ENCODE results near the gene KLHDC4.

The KLHDC4 gene

DNA sequence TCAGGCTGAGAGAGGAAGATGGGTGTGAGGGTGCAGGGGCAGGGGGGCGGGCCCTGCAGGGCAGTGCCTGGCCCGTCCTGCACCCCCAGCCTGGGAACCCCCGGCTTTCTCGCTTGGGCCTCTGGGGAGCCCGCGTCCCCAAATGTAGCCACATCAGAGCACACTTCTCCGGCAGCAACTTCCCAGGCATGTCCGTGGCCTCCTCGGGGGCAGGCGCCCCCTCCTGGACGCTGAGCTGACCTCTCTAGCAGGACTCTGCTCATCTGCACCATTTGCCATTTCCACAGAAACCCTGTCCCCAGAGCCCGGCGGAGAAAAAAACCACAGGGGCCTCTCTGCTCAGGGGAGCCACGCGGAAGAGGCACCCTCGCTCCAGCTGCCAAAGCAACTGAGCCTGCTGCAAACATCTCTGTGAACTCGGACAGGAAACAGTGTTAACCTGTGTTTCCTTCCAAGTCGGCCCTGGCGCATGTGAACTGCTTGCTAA, 63.4 kb downstream of the KLHDC4 start:
- Histone ChIP-seq H3K27me3 (ENCODE audit: control insufficient read depth in 5 of 5, insufficient read depth in 4 of 5, low read length in 5 of 5) (no peaks in the 10 kb centered on the region), H3K9ac (ENCODE audit: low read length in 5 of 5) (no peak overlapping the region), H3K9me3 (ENCODE audit: control insufficient read depth in 5 of 5, low read length in 5 of 5) (no peaks in the 10 kb centered on the region), H3K36me3 (ENCODE audit: control insufficient read depth in 5 of 5, insufficient read depth in 5 of 5, low read length in 5 of 5) (peaks cover 0 to 65% (median 34%) of the 10 kb centered on the region in 5 donors), H3K27ac (ENCODE audit: low read depth, low read length) (no peak overlapping the region), H3K4me3 (ENCODE audit: low read depth in 1 of 5, low read length in 5 of 5) (no peak overlapping the region), H3K4me1 (ENCODE audit: control insufficient read depth in 5 of 5, insufficient read depth in 5 of 5, low read length in 5 of 5) (peaks cover 0 to 4% (median 0%) of the 10 kb centered on the region in 5 donors)

DNA sequence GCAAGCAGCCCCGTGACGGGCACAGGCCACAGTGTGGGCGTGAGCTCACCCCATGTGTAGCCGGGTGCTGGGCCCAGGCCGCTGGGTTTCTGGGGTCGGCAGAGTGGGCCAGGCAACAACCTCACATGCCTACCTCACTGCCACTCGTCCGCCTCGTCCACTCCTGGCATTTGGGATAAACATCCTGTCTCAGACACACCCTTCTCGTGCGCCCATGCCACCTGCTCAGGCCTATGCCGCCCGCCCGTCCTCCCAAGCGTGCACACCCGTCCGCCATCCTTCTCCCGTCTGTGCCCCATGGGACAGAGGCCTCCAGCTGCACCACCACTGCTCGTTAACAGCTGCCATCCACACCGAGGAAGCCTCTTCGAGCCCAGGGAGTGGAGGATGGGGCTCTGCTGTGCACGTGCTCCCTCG, 64.3 kb downstream of the KLHDC4 start:
- H3K27ac ChIP-seq (ENCODE audit: low read depth, low read length): no peak overlapping the region
- no peak overlapping the region for H3K4me3 ChIP-seq (ENCODE audit: low read depth in 1 of 5, low read length in 5 of 5)
- H3K36me3 ChIP-seq (ENCODE audit: control insufficient read depth in 5 of 5, insufficient read depth in 5 of 5, low read length in 5 of 5): peaks cover 0 to 58% (median 34%) of the 10 kb centered on the region in 5 donors
- H3K27me3 ChIP-seq (ENCODE audit: control insufficient read depth in 5 of 5, insufficient read depth in 4 of 5, low read length in 5 of 5): no peaks in the 10 kb centered on the region
- H3K9me3 ChIP-seq (ENCODE audit: control insufficient read depth in 5 of 5, low read length in 5 of 5): no peaks in the 10 kb centered on the region
- no peak overlapping the region for H3K9ac ChIP-seq (ENCODE audit: low read length in 5 of 5)
- H3K4me1 ChIP-seq (ENCODE audit: control insufficient read depth in 5 of 5, insufficient read depth in 5 of 5, low read length in 5 of 5): peaks cover 0 to 4% (median 0%) of the 10 kb centered on the region in 5 donors

DNA sequence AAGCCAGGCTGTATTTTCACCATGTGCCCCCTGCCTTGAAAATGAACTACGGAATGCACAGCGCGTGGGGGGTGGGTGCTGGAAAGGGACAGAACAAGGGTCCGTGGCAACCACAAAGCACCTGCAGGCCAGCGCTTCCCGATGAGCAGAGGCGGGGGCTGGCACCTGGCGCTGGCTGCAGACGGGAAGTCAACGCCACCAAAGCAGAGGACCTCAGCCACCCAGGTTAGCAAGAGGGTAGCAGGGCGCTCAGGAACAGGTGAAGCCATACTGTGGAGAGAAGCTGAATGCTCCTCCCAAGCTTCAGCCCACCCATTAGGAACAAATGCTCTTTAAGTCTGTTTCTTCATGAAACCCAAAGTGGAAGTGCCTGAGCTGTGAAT, 64.7 kb downstream of the KLHDC4 start:
- Histone ChIP-seq H3K4me3 (ENCODE audit: low read depth in 1 of 5, low read length in 5 of 5) (no peak overlapping the region), H3K9me3 (ENCODE audit: control insufficient read depth in 5 of 5, low read length in 5 of 5) (no peaks in the 10 kb centered on the region), H3K27ac (ENCODE audit: low read depth, low read length) (no peak overlapping the region), H3K9ac (ENCODE audit: low read length in 5 of 5) (no peak overlapping the region), H3K36me3 (ENCODE audit: control insufficient read depth in 5 of 5, insufficient read depth in 5 of 5, low read length in 5 of 5) (peaks cover 0 to 62% (median 38%) of the 10 kb centered on the region in 5 donors), H3K4me1 (ENCODE audit: control insufficient read depth in 5 of 5, insufficient read depth in 5 of 5, low read length in 5 of 5) (peaks cover 0 to 4% (median 0%) of the 10 kb centered on the region in 5 donors), H3K27me3 (ENCODE audit: control insufficient read depth in 5 of 5, insufficient read depth in 4 of 5, low read length in 5 of 5) (no peaks in the 10 kb centered on the region)

DNA sequence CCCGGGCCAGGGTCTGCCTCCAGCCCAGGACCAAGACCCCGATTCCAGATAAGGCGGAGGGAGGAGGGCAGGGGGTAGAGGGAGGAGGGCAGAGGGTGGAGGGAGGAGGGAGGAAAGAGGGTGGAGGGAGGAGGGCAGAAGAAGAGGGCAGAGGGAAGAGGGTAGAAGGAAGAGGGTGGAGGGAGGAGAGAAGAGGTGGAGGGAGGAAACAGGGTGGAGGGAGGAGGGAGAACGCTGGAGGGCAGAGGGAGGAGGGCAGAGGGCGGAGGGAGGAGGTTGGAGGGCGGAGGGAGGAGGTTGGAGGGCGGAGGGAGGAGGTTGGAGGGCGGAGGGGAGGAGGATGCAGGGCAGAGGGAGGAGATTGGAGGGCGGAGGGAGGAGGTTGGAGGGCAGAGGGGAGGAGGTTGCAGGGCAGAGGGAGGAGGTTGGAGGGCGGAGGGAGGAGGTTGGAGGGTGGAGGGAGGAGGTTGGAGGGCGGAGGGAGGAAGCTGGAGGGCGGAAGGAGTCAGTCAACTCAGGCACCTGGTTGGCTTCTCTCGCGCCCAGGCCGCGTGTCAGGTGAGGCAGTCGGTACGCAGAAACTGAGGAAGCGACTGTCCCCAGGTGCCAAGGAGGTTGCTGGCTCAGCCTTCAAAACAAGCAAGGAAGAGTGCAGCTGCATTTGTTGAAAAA, 65.2 kb downstream of the KLHDC4 start:
- Histone ChIP-seq H3K4me3 (ENCODE audit: low read depth in 1 of 5, low read length in 5 of 5) (no peak overlapping the region), H3K4me1 (ENCODE audit: control insufficient read depth in 5 of 5, insufficient read depth in 5 of 5, low read length in 5 of 5) (peaks cover 0 to 4% (median 0%) of the 10 kb centered on the region in 5 donors), H3K27me3 (ENCODE audit: control insufficient read depth in 5 of 5, insufficient read depth in 4 of 5, low read length in 5 of 5) (no peaks in the 10 kb centered on the region), H3K9ac (ENCODE audit: low read length in 5 of 5) (no peak overlapping the region), H3K36me3 (ENCODE audit: control insufficient read depth in 5 of 5, insufficient read depth in 5 of 5, low read length in 5 of 5) (peaks cover 0 to 67% (median 43%) of the 10 kb centered on the region in 5 donors), H3K27ac (ENCODE audit: low read depth, low read length) (no peak overlapping the region), H3K9me3 (ENCODE audit: control insufficient read depth in 5 of 5, low read length in 5 of 5) (no peaks in the 10 kb centered on the region)

DNA sequence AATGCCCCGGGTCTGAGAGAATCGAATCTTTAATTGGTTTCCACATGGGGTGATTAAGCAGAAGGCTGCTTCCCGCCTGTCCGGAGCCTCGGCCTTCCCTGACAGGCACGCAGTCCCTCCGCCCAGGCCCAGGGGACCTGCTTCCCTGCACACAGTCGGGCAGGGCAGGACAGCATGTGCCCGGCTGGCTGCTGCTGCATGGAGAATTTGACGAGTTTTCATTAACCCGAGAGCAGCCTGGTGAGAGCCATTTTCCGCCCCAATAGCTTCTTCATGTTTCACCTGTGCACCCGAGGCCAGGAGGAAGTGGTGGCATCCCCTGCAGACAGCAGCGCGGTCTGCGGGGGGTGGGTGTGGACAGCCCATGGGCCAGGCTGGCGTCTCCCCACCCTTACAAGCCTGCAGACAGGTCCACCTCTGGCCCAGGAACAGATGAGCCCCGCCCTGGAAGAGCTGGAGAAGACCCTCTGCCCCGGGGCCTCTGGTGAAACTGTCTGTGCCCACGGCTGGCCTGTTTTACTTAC, 67.0 kb downstream of the KLHDC4 start:
- no peak overlapping the region for H3K4me3 ChIP-seq (ENCODE audit: low read depth in 1 of 5, low read length in 5 of 5)
- no peaks in the 10 kb centered on the region for H3K27me3 ChIP-seq (ENCODE audit: control insufficient read depth in 5 of 5, insufficient read depth in 4 of 5, low read length in 5 of 5)
- no peak overlapping the region for H3K9ac ChIP-seq (ENCODE audit: low read length in 5 of 5)
- peaks cover 0 to 63% (median 40%) of the 10 kb centered on the region in 5 donors for H3K36me3 ChIP-seq (ENCODE audit: control insufficient read depth in 5 of 5, insufficient read depth in 5 of 5, low read length in 5 of 5)
- H3K9me3 ChIP-seq (ENCODE audit: control insufficient read depth in 5 of 5, low read length in 5 of 5): no peaks in the 10 kb centered on the region
- H3K27ac ChIP-seq (ENCODE audit: low read depth, low read length): no peak overlapping the region
- peaks cover 0 to 4% (median 0%) of the 10 kb centered on the region in 5 donors for H3K4me1 ChIP-seq (ENCODE audit: control insufficient read depth in 5 of 5, insufficient read depth in 5 of 5, low read length in 5 of 5)

DNA sequence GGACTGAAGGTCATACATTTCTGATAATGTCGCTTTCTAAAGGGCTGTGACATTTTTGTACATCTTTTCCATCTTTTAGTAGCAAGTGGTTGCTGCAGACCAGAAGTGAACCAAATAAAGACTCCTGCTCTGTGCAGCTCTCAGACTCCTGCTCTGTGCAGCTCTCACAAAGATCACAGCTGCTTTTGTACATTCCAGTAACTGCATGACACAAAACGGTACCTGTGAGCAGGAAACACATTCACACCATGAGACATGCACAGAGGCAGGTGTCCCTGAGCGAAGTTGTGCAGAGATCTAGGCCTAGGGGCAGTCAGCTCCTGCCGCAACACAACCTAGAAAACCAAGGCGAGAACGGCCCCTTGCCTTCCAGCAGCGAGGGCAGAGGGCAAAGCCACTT, 67.5 kb downstream of the KLHDC4 start:
- H3K4me1 ChIP-seq (ENCODE audit: control insufficient read depth in 5 of 5, insufficient read depth in 5 of 5, low read length in 5 of 5): peaks cover 0 to 4% (median 0%) of the 10 kb centered on the region in 5 donors
- no peaks in the 10 kb centered on the region for H3K9me3 ChIP-seq (ENCODE audit: control insufficient read depth in 5 of 5, low read length in 5 of 5)
- H3K4me3 ChIP-seq (ENCODE audit: low read depth in 1 of 5, low read length in 5 of 5): no peak overlapping the region
- H3K27me3 ChIP-seq (ENCODE audit: control insufficient read depth in 5 of 5, insufficient read depth in 4 of 5, low read length in 5 of 5): no peaks in the 10 kb centered on the region
- H3K27ac ChIP-seq (ENCODE audit: low read depth, low read length): no peak overlapping the region
- no peak overlapping the region for H3K9ac ChIP-seq (ENCODE audit: low read length in 5 of 5)
- H3K36me3 ChIP-seq (ENCODE audit: control insufficient read depth in 5 of 5, insufficient read depth in 5 of 5, low read length in 5 of 5): peaks cover 0 to 60% (median 35%) of the 10 kb centered on the region in 5 donors

DNA sequence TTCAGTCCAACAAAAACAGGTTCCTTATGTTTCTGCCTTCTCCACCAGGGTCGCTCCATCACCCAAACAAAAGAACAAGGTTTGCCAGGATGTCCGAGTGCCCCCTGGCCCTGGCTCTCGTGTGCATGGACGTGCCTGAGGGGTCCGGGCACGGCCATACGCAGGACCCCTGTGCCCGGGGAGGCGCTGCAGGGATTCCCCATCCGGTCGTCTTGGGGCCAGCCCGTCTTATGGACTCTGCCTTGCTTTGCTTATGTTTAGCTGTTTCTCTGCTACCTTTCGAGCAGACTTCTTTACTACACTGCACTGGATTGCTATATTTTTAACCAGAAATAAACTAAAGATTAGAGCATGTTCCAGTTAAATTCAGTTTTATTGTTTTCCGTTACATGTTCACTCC, 68.0 kb downstream of the KLHDC4 start:
- Histone ChIP-seq H3K27ac (ENCODE audit: low read depth, low read length) (no peak overlapping the region), H3K9me3 (ENCODE audit: control insufficient read depth in 5 of 5, low read length in 5 of 5) (no peaks in the 10 kb centered on the region), H3K27me3 (ENCODE audit: control insufficient read depth in 5 of 5, insufficient read depth in 4 of 5, low read length in 5 of 5) (no peaks in the 10 kb centered on the region), H3K4me1 (ENCODE audit: control insufficient read depth in 5 of 5, insufficient read depth in 5 of 5, low read length in 5 of 5) (peaks cover 0 to 4% (median 0%) of the 10 kb centered on the region in 5 donors), H3K4me3 (ENCODE audit: low read depth in 1 of 5, low read length in 5 of 5) (no peak overlapping the region), H3K9ac (ENCODE audit: low read length in 5 of 5) (no peak overlapping the region), H3K36me3 (ENCODE audit: control insufficient read depth in 5 of 5, insufficient read depth in 5 of 5, low read length in 5 of 5) (peaks cover 0 to 55% (median 31%) of the 10 kb centered on the region in 5 donors)

DNA sequence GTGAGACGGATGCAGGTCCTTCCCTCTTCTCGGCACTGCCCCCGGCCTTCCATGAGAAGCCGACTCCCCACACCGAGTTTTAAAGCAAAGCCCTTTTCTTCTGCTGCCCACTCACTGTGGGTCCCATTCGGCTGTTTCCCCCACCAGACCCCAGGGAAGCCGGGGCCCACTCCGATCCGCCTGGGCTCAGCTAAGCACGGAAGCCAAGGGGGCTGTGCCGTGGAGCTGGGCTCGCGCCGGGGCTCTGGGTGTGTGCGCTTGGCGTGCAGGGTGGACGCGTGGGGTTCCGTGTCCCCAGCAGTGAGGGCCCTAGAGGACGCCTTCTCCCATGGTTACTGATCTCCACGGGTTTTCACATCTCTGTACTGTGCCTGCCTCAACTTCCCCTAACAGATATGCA, 68.5 kb downstream of the KLHDC4 start:
- Histone ChIP-seq H3K36me3 (ENCODE audit: control insufficient read depth in 5 of 5, insufficient read depth in 5 of 5, low read length in 5 of 5) (peaks cover 0 to 52% (median 31%) of the 10 kb centered on the region in 5 donors), H3K4me3 (ENCODE audit: low read depth in 1 of 5, low read length in 5 of 5) (no peak overlapping the region), H3K4me1 (ENCODE audit: control insufficient read depth in 5 of 5, insufficient read depth in 5 of 5, low read length in 5 of 5) (no peaks in the 10 kb centered on the region), H3K27ac (ENCODE audit: low read depth, low read length) (no peak overlapping the region), H3K27me3 (ENCODE audit: control insufficient read depth in 5 of 5, insufficient read depth in 4 of 5, low read length in 5 of 5) (peaks cover 0 to 3% (median 0%) of the 10 kb centered on the region in 5 donors), H3K9ac (ENCODE audit: low read length in 5 of 5) (no peak overlapping the region), H3K9me3 (ENCODE audit: control insufficient read depth in 5 of 5, low read length in 5 of 5) (no peaks in the 10 kb centered on the region)

DNA sequence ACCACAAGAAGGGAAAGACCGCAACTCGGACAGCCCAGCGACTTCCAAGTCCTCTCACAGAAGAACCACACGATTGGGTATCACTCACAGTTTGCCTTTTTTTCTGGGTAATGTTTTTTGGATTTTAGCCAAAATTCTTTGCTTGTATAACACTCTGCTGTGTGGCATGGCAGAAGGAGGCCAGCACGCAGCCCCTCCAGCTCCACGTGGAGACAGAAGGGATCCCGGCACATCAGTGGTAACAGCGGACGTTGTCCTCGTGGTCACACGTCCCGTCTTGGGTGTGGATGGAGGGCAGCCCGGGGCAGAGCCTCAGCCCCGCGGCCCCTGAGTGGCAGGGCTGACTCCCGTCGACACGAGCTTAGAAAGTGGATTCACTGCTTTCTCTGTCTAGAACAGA, 69.1 kb downstream of the KLHDC4 start:
- Histone ChIP-seq H3K9ac (ENCODE audit: low read length in 5 of 5) (no peak overlapping the region), H3K4me3 (ENCODE audit: low read depth in 1 of 5, low read length in 5 of 5) (no peak overlapping the region), H3K4me1 (ENCODE audit: control insufficient read depth in 5 of 5, insufficient read depth in 5 of 5, low read length in 5 of 5) (no peaks in the 10 kb centered on the region), H3K27ac (ENCODE audit: low read depth, low read length) (no peak overlapping the region), H3K9me3 (ENCODE audit: control insufficient read depth in 5 of 5, low read length in 5 of 5) (no peaks in the 10 kb centered on the region), H3K36me3 (ENCODE audit: control insufficient read depth in 5 of 5, insufficient read depth in 5 of 5, low read length in 5 of 5) (peaks cover 0 to 49% (median 27%) of the 10 kb centered on the region in 5 donors), H3K27me3 (ENCODE audit: control insufficient read depth in 5 of 5, insufficient read depth in 4 of 5, low read length in 5 of 5) (peaks cover 0 to 3% (median 2%) of the 10 kb centered on the region in 5 donors)

DNA sequence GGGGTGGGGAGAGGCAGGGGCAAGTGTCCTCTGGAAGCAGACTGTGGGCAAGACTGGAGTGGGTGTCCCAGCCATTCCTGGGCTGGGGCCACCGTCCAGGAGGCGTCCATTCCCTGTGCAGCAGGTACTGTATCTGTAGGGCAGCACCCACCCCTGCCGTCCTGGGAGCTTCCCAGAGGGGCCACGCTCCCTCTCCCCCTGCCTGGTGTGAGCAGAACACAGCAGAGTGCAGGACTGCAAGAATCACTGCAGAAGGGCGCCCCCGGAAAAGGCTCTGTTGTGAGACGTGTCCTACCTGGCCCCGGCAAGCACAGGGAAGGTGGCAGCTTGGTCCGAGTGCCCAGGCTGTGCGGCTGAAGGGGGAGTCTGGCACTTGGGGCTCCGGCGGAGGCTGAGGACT, 70.3 kb downstream of the KLHDC4 start:
- Histone ChIP-seq H3K27ac (ENCODE audit: low read depth, low read length) (no peak overlapping the region), H3K4me3 (ENCODE audit: low read depth in 1 of 5, low read length in 5 of 5) (no peak overlapping the region), H3K4me1 (ENCODE audit: control insufficient read depth in 5 of 5, insufficient read depth in 5 of 5, low read length in 5 of 5) (no peaks in the 10 kb centered on the region), H3K36me3 (ENCODE audit: control insufficient read depth in 5 of 5, insufficient read depth in 5 of 5, low read length in 5 of 5) (peaks cover 0 to 39% (median 18%) of the 10 kb centered on the region in 5 donors), H3K27me3 (ENCODE audit: control insufficient read depth in 5 of 5, insufficient read depth in 4 of 5, low read length in 5 of 5) (peaks cover 2 to 8% (median 6%) of the 10 kb centered on the region in 5 donors), H3K9ac (ENCODE audit: low read length in 5 of 5) (no peak overlapping the region), H3K9me3 (ENCODE audit: control insufficient read depth in 5 of 5, low read length in 5 of 5) (no peaks in the 10 kb centered on the region)

All from subcutaneous abdominal adipose tissue (tissue), 5 donors.